GM23338 (cell line): ENCODE data around the gene NPDC1. TPM values are rescaled to one million over a fixed set of nuclear protein-coding genes. Genes with fewer than 3 reads are reported as not detected.

Experiments
- ATAC-seq: fragments of 200-7000 bp; cut with Tn5 transposase; 3 replicates; pipeline ENCODE4 v1.9.1; 2020
- DNase-seq: peaks from one replicate; pipeline ENCODE4 v3.0.0-alpha.2; 2015; ENCODE audit warnings: low spot score
- H2AFZ ChIP-seq: fragments of 200-600 bp; sonication (generic); 2 replicates; pipeline ENCODE4 v1.8.0; 2016; ENCODE audit warnings: antibody characterized with exemption, mild to moderate bottlenecking, moderate library complexity
- H3F3A ChIP-seq: fragments of 200-600 bp; sonication (generic); replicated peaks from 2 replicates; pipeline ENCODE4 v1.8.0; 2017; ENCODE audit warnings: antibody characterized with exemption, mixed run types, low read depth
- H3K27ac ChIP-seq: fragments of 200-600 bp; sonication (generic); 2 replicates; pipeline ENCODE4 v1.6.1; 2016; ENCODE audit warnings: low read depth
- H3K27me3 ChIP-seq: fragments of 200-600 bp; sonication (generic); 2 replicates; pipeline ENCODE4 v1.8.0; 2016; ENCODE audit warnings: mild to moderate bottlenecking, mixed run types, moderate library complexity; ENCODE audit not compliant: insufficient read depth
- H3K36me3 ChIP-seq: fragments of 200-600 bp; sonication (generic); 2 replicates; pipeline ENCODE4 v1.8.0; 2016; ENCODE audit warnings: mild to moderate bottlenecking; ENCODE audit not compliant: insufficient read depth
- H3K4me1 ChIP-seq: fragments of 200-600 bp; sonication (generic); 2 replicates; pipeline ENCODE4 v1.8.0; 2016; ENCODE audit warnings: mild to moderate bottlenecking, moderate library complexity; ENCODE audit not compliant: insufficient read depth
- H3K4me2 ChIP-seq: fragments of 200-600 bp; sonication (generic); 2 replicates; pipeline ENCODE4 v1.7.1; 2017; ENCODE audit warnings: mixed run types
- H3K4me3 ChIP-seq: fragments of 200-600 bp; sonication (generic); 2 replicates; pipeline ENCODE4 v1.6.1; 2016; ENCODE audit warnings: mixed run types
- H3K79me2 ChIP-seq: fragments of 200-600 bp; sonication (generic); replicated peaks from 2 replicates; pipeline ENCODE4 v1.8.0; 2017; ENCODE audit warnings: mild to moderate bottlenecking; ENCODE audit not compliant: insufficient read depth
- H3K9me2 ChIP-seq: fragments of 200-600 bp; sonication (generic); 2 replicates; pipeline ENCODE4 v1.8.0; 2017; ENCODE audit not compliant: insufficient read depth
- H4K20me1 ChIP-seq: fragments of 200-600 bp; sonication (generic); replicated peaks from 2 replicates; pipeline ENCODE4 v1.8.0; 2017; ENCODE audit warnings: mild to moderate bottlenecking; ENCODE audit not compliant: insufficient read depth
- H3K27ac Mint-ChIP-seq: 2 replicates; pipeline ENCODE4 v1.8.0; 2020; ENCODE audit warnings: inconsistent platforms, mild to moderate bottlenecking, moderate library complexity, mixed read lengths
- H3K27me3 Mint-ChIP-seq: 3 replicates; pipeline ENCODE4 v1.8.0; 2022; ENCODE audit warnings: low read depth, mild to moderate bottlenecking, moderate library complexity, mixed read lengths, inconsistent platforms; ENCODE audit not compliant: insufficient read depth, poor library complexity
- H3K36me3 Mint-ChIP-seq: 3 replicates; pipeline ENCODE4 v1.8.0; 2021; ENCODE audit warnings: low read depth, mild to moderate bottlenecking, inconsistent platforms, moderate library complexity, mixed read lengths
- H3K4me1 Mint-ChIP-seq: 3 replicates; pipeline ENCODE4 v1.8.0; 2020; ENCODE audit warnings: mild to moderate bottlenecking, inconsistent platforms, mixed read lengths
- H3K4me3 Mint-ChIP-seq: 3 replicates; pipeline ENCODE4 v1.8.0; 2021; ENCODE audit warnings: moderate library complexity, mild to moderate bottlenecking, inconsistent platforms, mixed read lengths
- H3K9me3 Mint-ChIP-seq: 3 replicates; pipeline ENCODE4 v1.8.0; 2020; ENCODE audit warnings: moderate library complexity, mild to moderate bottlenecking, inconsistent platforms, mixed read lengths
- CREB1 ChIP-seq: fragments of 250-450 bp; sonication (Bioruptor Pico); IDR thresholded peaks from 2 replicates; pipeline ENCODE4 v1.5.0; 2020; ENCODE audit warnings: low read depth, mild to moderate bottlenecking, moderate library complexity
- CTCF ChIP-seq, 2 experiments: fragments of 200-600 bp in 1 of 2; sonication (generic) in 1 of 2; conservative IDR thresholded peaks; 2 replicates each; pipeline versions ENCODE4 v1.5.1 to v1.6.1; 2016 to 2017; ENCODE audit warnings: antibody characterized with exemption in 2 of 2, low read depth in 2 of 2, mild to moderate bottlenecking in 2 of 2, moderate library complexity in 1 of 2
- ETS1 ChIP-seq: IDR thresholded peaks from 2 replicates; pipeline ENCODE4 v1.6.1; 2016; ENCODE audit warnings: antibody characterized with exemption
- EZH2 ChIP-seq: fragments of 200-600 bp; sonication (generic); IDR thresholded peaks from one replicate; pipeline ENCODE4 v1.8.0; 2017; ENCODE audit warnings: antibody characterized with exemption, mild to moderate bottlenecking, low read depth; ENCODE audit not compliant: unreplicated experiment
- EZH2phosphoT487 ChIP-seq: fragments of 200-600 bp; sonication (generic); IDR thresholded peaks from one replicate; pipeline ENCODE4 v1.8.1; 2018; ENCODE audit warnings: antibody characterized with exemption; ENCODE audit not compliant: unreplicated experiment
- JUNB ChIP-seq: IDR thresholded peaks from one replicate; pipeline ENCODE4 v1.6.1; 2016; ENCODE audit warnings: antibody characterized with exemption; ENCODE audit not compliant: unreplicated experiment
- POLR2AphosphoS5 ChIP-seq: IDR thresholded peaks from 2 replicates; pipeline ENCODE4 v1.6.1; 2016; ENCODE audit warnings: antibody characterized with exemption, low read depth
- REST ChIP-seq: IDR thresholded peaks from one replicate; pipeline ENCODE4 v1.6.1; 2018; ENCODE audit warnings: antibody characterized with exemption; ENCODE audit not compliant: unreplicated experiment
- STAT1 ChIP-seq: IDR thresholded peaks from one replicate; pipeline ENCODE4 v1.6.1; 2016; ENCODE audit warnings: antibody characterized with exemption; ENCODE audit not compliant: unreplicated experiment
- ZNF114 ChIP-seq: fragments of 250-450 bp; sonication (Bioruptor Pico); IDR thresholded peaks from 2 replicates; pipeline ENCODE4 v1.5.0; 2020; ENCODE audit warnings: mild to moderate bottlenecking, moderate library complexity
- ZNF331 ChIP-seq: fragments of 250-450 bp; sonication (Bioruptor Pico); IDR thresholded peaks from 2 replicates; pipeline ENCODE4 v1.5.0; 2020; ENCODE audit warnings: low read depth, mild to moderate bottlenecking, moderate library complexity
- polyA plus RNA-seq: library from polyadenylated mRNA; unstranded; fragments of >200 nt; fragmentation: Nextera tagmentation; extraction: Ambion mirVana; gene quantifications from 2 replicates; pipeline ENCODE4 v1.2.1, GENCODE V29; 2016
- total RNA-seq: library from RNA; depleted of rRNA; stranded (reverse); fragments of >200 nt; shearing (Covaris generic); gene quantifications from 2 replicates; pipeline ENCODE4 v1.2.3, GENCODE V29; 2014

NPDC1 gene
- total and polyA plus RNA-seq, 2 experiments from 2014 or later = 34.3 to 35.5 TPM

- ATAC-seq (peak; percentile 11), DNase-seq (peak; percentile 78)
- Histone ChIP-seq H3F3A (no peaks in the 10 kb centered on the region), H3K9me2 (no peaks in the 10 kb centered on the region), H3K27me3 (peaks cover 40% of the 10 kb centered on the region), H2AFZ (peak overlapping the region; percentile 98), H3K79me2 (peaks cover 7% of the 10 kb centered on the region; the same call in 1 of the 2 replicates), H3K4me1 (peaks cover 7% of the 10 kb centered on the region; the same call in 1 of the 2 replicates), H3K36me3 (no peaks in the 10 kb centered on the region), H3K4me3 (peak overlapping the region; percentile 87), H4K20me1 (no peaks in the 10 kb centered on the region; the same call in 1 of the 2 replicates), H3K27ac (no peak overlapping the region), H3K4me2 (peak overlapping the region; percentile 93)
- H3K4me3 Mint-ChIP-seq = peak overlapping the region; percentile 74
- H3K27me3 Mint-ChIP-seq = peaks cover 42% of the 10 kb centered on the region
- TF ChIP-seq EZH2 (peak; percentile 50), CREB1 (CRISPR knock-in tag) (0 out of 2 replicates have a peak, but pooled peaks have one; percentile 10), ZNF114 (CRISPR knock-in tag) (no peak)
- H3K27ac Mint-ChIP-seq = no peak overlapping the region
- no peaks in the 10 kb centered on the region for H3K36me3 Mint-ChIP-seq
- peaks cover 6% of the 10 kb centered on the region; the same call in 1 of the 3 replicates for H3K4me1 Mint-ChIP-seq
- no peaks in the 10 kb centered on the region for H3K9me3 Mint-ChIP-seq
Measured at GRCh38 chr9:137045294-137046087, 486 bp downstream of the NPDC1 start.

- no peaks in the 10 kb centered on the region for H3F3A ChIP-seq
- H3K27ac Mint-ChIP-seq = no peak overlapping the region
- H2AFZ ChIP-seq = no peak overlapping the region
- no peak for ATAC-seq
- H4K20me1 ChIP-seq = no peaks in the 10 kb centered on the region; the same call in 1 of the 2 replicates
- peaks cover 35% of the 10 kb centered on the region for H3K27me3 Mint-ChIP-seq
- H3K27ac ChIP-seq = no peak overlapping the region
- H3K9me2 ChIP-seq = no peaks in the 10 kb centered on the region
- no peaks in the 10 kb centered on the region for H3K36me3 Mint-ChIP-seq
- DNase-seq = no peak
- peaks cover 34% of the 10 kb centered on the region for H3K27me3 ChIP-seq
- H3K4me2 ChIP-seq = peak overlapping the region; percentile 88
- no peaks in the 10 kb centered on the region for H3K9me3 Mint-ChIP-seq
- no peaks in the 10 kb centered on the region for H3K36me3 ChIP-seq
- peaks cover 7% of the 10 kb centered on the region; the same call in 1 of the 2 replicates for H3K4me1 ChIP-seq
- peak overlapping the region; percentile 68 for H3K4me3 Mint-ChIP-seq
- H3K4me3 ChIP-seq = peak overlapping the region; percentile 87
- peaks cover 6% of the 10 kb centered on the region; the same call in 1 of the 3 replicates for H3K4me1 Mint-ChIP-seq
- peaks cover 7% of the 10 kb centered on the region; the same call in 1 of the 2 replicates for H3K79me2 ChIP-seq
- TF ChIP-seq JUNB (no peak), CREB1 (CRISPR knock-in tag) (no peak), CTCF (conservative IDR thresholded peaks at IDR 0.05; ENCODE audit: low read depth in 2 of 2) (no peak), ETS1 (no peak), EZH2 (no peak), ZNF114 (CRISPR knock-in tag) (no peak), EZH2phosphoT487 (no peak), POLR2AphosphoS5 (no peak), STAT1 (no peak), REST (no peak), ZNF331 (no peak)
Measured at GRCh38 chr9:137044502-137045177, 1.3 kb downstream of the NPDC1 start.
